Suppressor macrophage treated with lipopolysaccharide for 1 hour (primary cell): ENCODE measurements around the gene TRIP6.

Source experiments
- DNase-seq, 3 donors: peaks; one replicate each; pipeline ENCODE4 v3.0.0-alpha.2; 2020 to 2022

Gene TRIP6

GRCh38 chr7:100867040-100867775 is at the start of gene TRIP6:
TRIP6 (plus strand) TSS chr7:100867387; CDS start chr7:100867498, 111 bp downstream.
- DNase-seq = peak; percentile 90 to 93 (median 90)

- no peak for DNase-seq
Measured at GRCh38 chr7:100818366-100818765, 48.8 kb upstream of the TRIP6 start.

GRCh38 chr7:100818825-100819224 is 48.4 kb upstream of the TRIP6 start:
- no peak for DNase-seq

GRCh38 chr7:100819586-100819985 is 47.6 kb upstream of the TRIP6 start:
- no peak for DNase-seq

- no peak for DNase-seq
Measured at GRCh38 chr7:100822236-100823139, 44.7 kb upstream of the TRIP6 start.

- DNase-seq = no peak
Measured at GRCh38 chr7:100823140-100823525, 44.1 kb upstream of the TRIP6 start.

- no peak for DNase-seq
Measured at GRCh38 chr7:100823534-100823933, 43.7 kb upstream of the TRIP6 start.

GRCh38 chr7:100824499-100825214 is 42.5 kb upstream of the TRIP6 start:
- no peak for DNase-seq

GRCh38 chr7:100825215-100825671 is 41.9 kb upstream of the TRIP6 start:
- DNase-seq = no peak

GRCh38 chr7:100825751-100826513 is 41.3 kb upstream of the TRIP6 start:
- peak in 1 of 3 donors; percentile 34 for DNase-seq

- DNase-seq = no peak
Measured at GRCh38 chr7:100826514-100827329, 40.5 kb upstream of the TRIP6 start.

- DNase-seq = peak in 2 of 3 donors; percentile 16 to 43
Measured at GRCh38 chr7:100827330-100828226, 39.6 kb upstream of the TRIP6 start, which contains the start of gene EPHB4. EPHB4 (minus strand) TSS chr7:100827523; CDS start chr7:100827030, 493 bp downstream.

GRCh38 chr7:100829150-100829716 is 38.0 kb upstream of the TRIP6 start:
- DNase-seq = no peak

GRCh38 chr7:100830396-100830795 is 36.8 kb upstream of the TRIP6 start:
- DNase-seq = no peak

GRCh38 chr7:100832281-100832633 is 34.9 kb upstream of the TRIP6 start:
- no peak for DNase-seq

- DNase-seq = no peak
Measured at GRCh38 chr7:100835903-100836811, 31.0 kb upstream of the TRIP6 start.

GRCh38 chr7:100836812-100837098 is 30.4 kb upstream of the TRIP6 start:
- DNase-seq = no peak

- DNase-seq = peak; percentile 87 to 92 (median 92)
Measured at GRCh38 chr7:100837099-100837836, 29.9 kb upstream of the TRIP6 start.
